HEK293T (cell line): Measurements from ENCODE around the gene SYNPR.

Experiments
- BHLHE40 ChIP-seq: fragments of 450-650 bp; IDR thresholded peaks from 2 replicates; pipeline ENCODE4 v1.6.1; 2016; ENCODE audit warnings: mild to moderate bottlenecking, moderate library complexity, borderline replicate concordance
- CTBP1 ChIP-seq: fragments of 450-650 bp; IDR thresholded peaks from 2 replicates; pipeline ENCODE4 v1.6.1; 2016; ENCODE audit warnings: borderline replicate concordance
- SP1 ChIP-seq: fragments of 450-650 bp; IDR thresholded peaks from 2 replicates; pipeline ENCODE4 v1.6.1; 2017

- TF ChIP-seq BHLHE40 (no peak), SP1 (no peak), CTBP1 (no peak)
Measured at GRCh38 chr3:63556401-63556800, 278.3 kb downstream of the SYNPR start.
